ENCODE measurements around the gene CARMIL1.

CARMIL1 gene

DNA sequence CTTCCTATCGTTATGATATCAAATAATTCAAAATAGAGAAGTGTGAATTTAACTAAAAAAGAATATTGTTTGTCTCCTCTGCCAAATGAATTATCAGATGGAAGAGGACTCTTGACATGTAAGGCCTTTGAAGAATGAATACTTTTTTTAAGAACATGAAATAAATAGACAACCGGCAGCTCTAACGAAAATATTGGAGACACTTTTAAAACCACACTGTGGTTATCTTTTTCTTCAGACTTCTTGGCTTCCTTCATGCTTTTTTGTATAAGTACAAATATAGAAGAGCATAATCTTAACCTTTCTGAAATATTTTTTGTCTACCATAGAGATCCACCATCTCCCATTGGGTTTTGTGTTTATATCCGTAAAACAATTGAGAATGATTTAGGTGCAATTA, 257.6 kb downstream of the CARMIL1 start:
- DNase-seq, result no peak

DNA sequence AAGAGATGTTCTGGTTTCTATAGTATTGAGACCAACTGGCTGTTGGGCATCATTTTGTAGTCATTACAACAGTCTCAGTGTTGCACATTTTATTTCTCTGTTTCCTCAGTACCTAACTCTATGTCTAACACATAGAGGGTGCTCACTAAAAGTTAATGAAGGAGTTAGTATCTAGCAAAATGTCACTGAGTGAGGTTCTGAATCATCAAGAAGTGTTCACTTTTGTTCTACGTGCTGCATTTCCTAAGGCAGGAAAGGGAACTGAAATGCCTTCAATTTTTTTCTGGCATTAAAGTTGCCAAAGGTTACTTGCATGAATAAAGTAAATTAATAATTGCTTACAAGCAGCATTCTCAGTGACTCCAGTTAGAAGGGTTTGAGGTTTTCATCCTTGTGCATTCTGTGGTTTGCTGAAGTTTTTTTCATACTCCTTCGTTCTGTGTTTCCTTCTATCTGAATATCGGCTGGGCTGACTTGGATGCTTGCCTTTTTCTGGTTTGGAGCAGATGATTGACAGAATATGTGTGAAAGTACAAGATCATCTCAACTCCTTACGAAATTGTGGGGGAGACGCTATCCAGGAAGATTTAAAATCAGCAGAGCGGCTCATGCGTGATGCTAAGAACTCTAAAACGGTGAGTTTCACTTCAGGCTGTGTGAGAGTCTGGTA, 258.3 kb downstream of the CARMIL1 start:
- DNase-seq, result no peak

DNA sequence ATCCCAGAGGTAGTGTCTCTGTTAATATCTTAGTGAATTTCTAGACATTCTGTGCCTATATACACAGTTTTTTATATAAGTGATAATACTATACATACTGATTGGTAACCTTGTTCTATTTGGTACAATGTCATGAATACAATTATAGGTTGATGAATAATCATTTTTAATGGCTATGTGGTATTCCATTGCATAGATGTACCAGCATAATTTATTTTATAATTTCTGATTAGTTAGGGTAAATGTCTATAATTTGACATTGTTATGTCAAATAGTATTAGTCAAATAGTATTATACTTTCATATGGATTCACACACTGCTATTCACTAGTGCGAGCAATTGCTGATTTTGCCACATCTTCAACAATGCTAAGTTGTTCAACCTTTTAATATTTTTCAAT, 262.1 kb downstream of the CARMIL1 start:
- DNase-seq, result no peak

DNA sequence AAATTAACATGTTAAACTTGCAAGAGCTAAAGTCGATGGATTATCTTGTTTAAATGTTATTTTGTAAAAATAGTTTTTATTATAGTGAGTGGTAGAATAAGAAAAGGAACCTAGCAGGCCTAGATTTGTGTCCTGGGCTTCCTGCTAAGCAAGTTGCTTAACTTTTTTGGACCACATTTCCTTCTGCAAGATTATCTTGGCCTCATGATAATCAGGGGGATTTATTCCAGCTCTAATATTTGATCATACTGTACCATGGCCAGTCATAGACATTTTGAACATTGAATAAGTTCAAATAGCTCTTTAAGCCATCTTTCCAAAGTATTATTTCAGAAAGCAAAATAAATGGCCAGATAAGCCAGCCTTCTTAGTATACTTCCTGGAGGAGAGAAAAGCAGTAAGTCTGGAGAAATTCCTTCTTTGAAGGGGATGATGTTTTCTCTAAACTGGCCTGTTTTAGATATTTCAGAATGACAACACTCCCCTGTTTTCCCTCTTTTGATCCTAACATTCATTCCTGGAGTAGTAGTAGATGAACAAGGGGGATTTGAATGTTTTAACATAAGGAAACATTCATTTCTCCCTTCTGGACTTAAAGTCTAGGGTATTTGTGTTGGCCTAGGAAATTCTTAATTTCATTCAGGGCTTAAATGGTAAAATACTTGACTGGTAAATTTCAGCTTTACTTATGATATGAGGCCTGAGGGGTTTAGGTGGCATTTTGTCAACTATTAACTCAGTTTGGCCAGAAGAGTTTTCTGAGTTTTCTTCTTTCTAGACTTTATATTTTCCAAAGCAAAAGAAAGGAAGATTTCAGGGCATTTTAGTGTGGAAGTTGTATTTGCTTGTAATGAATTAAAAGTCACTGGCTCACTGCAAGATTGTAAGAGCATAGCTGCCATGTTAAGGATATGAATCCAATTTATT, 264.1 kb downstream of the CARMIL1 start:
- no peak for DNase-seq

DNA sequence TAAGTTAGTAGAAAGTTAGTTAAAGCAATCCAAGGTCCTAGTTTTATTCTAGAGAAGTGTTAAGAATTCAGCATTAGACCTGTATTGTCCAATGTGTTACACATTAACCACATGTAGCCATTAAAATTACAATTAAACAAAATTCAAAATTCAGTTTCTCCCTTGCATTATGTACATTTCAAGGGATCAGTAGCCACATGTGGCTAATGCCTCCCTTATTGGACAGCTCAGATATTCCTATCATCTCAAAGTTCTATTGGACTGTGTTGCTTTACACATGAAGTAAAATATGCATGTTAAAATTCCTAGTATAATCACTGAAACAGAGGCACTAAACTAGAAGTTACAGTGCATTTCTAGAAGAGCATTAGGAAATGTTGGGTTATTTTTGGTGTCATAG, 265.7 kb downstream of the CARMIL1 start:
- no peak for DNase-seq

DNA sequence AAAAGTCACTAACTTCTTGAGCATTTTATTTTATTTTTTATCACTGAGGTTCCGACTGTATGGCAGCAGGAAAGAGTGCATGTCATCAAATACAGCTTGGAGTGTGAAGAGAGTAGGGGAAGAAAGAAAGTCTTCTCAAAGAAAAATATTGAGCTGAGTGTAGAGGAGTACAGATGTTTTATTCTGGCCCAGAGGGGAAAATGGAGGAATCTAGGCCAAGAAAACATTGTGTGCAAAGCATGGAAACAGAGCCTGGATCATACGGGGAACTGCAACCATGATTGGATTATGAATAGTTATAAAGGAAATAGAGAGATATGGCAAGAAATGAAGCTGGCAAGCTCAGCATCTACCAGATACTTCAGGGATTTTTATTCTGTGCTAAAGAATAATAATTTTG, 268.6 kb downstream of the CARMIL1 start:
- DNase-seq, result no peak

DNA sequence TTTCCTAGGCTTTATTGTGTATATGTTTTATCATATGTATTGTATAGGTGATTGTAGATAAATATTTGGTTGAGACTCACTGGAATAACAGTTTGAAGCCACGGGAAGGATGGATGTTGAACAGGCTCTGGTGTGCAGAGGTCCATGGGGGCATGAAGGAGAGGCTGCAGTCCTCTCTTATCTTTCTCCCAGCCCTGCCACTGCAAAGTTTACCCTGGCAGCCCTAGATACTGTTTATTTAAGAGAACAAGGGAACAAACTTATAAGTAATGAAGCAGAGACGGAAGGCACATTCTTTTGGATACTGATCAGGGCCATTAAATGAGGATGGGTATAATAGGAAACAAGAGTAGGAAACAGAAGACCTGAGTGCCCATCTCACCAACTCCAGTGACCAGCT, 269.3 kb downstream of the CARMIL1 start:
- no peak for DNase-seq

DNA sequence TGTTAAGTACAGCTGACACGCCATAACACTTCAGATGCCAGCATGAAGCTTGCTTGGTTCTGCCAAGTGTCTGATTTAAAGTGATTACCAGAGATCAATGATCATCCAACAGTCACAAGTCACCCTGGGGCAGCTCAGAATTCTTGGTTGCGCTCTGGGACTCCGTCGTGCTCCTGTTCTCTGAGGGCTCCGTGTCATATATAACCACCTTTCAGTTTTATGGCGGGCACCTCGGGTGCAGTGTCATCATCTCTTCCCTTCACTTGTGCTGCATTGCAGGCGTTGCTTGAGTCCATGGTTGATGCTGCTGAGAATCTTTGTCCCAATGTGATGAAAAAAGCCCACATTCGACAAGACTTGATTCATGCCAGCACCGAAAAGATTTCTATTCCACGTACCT, 271.5 kb downstream of the CARMIL1 start:
- DNase-seq, result no peak

DNA sequence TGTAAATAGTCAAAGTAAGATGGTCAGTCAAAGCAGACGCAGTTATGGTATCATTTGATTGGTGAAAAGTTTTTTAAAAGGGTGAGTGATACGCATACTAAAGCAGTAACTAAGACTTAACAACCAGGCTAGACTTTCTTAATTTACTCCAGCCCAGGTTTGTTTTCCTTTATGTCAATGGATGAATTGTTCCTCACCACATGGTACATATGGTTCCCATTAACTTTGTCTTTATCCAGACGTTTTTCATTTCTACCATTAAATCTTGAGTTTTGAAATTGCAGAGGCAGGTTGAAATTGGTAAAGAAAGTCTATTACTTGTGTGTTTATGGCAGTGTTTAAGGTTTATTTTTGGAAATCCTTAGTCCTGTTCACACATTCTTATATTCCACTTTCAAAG, 274.3 kb downstream of the CARMIL1 start:
- DNase-seq, result no peak

DNA sequence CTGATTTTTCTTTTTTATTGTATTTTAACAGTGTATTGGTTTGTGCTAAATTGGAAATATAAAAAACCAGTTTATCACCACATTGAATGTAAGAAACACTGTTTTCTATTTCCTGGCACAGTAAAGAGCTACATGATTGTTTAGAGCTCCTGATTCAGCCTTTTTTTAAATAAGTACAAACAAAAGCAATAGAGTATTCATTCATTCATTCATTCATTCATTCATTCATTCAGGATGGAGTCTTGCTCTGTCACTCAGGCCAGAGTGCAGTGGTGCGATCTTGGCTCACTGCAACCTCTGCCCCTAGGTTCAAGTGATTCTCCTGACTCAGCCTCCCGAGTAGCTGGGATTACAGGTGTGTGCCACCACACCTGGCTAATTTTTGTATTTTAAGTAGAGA, 276.0 kb downstream of the CARMIL1 start:
- DNase-seq, result no peak

DNA sequence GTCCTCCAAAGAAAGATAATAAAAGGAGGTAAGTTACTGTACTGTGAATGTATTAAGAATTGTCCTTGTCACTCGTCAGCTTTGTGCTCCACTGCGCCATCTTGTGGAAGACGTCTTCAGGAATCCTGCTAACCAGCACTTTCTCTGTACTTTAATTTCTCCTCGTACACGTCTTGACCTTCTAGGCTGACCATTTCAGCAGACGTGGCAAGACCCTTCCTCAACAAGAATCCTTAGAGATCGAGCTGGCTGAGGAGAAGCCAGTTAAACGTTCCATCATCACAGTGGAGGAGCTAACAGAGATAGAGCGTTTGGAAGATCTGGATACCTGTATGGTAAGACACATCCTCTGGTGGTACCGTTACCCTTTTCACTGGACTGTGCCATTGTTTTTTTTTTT, 277.3 kb downstream of the CARMIL1 start:
- peak; percentile 58 for DNase-seq

DNA sequence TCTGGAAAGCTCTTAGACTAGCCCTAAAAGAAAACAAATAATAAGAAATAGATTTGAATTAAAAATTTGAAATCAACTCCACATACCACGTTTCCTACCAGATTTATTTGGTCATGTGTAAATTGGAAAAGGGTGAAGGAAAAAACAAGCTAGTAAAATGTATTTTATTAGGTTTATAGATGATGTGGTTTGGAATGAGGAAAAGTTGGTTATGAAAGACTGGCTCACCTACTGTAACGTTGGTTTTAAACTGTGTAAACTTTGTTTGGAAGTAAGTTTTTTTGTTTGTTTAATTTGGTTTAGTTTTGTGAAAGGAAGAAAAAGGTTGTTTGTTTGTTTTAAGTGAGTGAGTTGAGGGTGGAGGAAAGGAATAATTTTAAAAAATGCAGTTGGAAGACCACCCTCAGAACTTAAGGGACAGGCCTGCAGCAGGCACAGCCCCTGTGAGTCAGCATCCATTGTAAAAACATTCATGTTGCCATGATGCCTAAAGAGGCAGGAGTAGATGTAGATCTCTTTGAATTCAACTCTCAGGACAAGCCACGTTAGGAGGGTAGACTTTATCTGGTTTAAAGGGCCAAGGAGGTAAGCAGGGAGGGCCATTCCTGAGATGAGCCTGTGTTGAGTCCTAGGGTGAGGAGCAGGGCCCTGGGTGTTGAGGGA, 279.1 kb downstream of the CARMIL1 start:
- no peak for DNase-seq

DNA sequence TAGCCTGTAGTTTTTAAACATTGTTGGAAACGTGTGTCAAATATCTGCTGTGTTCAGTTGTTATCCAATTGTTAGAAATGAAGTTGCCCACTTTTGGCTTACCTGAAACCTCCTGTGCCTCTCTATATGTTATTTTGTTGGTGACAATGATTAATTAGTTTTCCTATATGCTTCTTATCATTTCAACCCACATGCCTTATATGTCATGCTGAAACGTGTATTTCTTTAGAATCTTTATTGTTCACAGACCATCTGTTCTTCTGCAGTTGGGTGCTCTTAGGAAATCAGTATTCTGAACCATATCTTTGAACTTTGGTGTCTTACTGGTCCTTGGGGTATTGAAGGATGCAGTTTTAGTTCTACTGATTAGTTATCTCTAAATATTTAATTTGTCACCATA, 281.7 kb downstream of the CARMIL1 start:
- DNase-seq, result no peak

DNA sequence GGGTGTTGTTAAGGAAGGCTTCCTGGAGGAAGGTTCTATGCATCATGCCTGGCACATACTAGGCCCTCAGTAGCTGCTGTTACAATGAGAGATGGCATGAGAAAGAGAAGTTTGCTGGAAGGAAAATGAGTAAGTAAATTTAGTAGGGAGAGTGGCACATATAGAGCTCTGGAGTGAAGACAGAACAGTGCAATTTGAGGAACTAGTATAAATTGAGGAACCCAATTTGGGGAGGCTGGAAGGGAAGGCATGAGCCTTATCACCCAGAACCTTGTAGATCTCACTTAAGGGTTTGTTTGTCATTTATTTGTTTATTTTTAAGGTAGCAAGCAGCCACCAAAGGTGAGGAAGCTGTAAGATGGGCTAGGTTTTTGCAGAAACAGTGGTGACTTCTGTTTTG, 285.8 kb downstream of the CARMIL1 start:
- DNase-seq, result no peak

DNA sequence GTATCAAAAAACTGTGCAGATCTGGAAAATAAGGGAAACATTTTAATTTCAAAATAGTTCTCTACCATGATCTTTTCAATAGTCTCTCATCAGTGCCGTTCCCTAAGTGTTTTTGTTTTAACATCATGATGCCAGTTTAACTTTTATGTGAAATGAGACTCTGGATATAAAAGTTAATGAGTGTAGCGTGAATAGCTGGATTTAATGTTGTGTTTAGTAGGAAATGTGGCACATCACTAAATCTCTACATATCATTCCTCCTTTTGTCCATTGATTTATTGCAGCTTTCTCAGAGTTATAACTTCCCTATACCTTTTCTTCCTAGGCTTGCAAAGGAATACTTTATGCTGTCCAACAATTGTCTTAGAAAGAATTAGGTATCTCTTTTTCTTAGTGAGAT, 291.4 kb downstream of the CARMIL1 start:
- no peak for DNase-seq

DNA sequence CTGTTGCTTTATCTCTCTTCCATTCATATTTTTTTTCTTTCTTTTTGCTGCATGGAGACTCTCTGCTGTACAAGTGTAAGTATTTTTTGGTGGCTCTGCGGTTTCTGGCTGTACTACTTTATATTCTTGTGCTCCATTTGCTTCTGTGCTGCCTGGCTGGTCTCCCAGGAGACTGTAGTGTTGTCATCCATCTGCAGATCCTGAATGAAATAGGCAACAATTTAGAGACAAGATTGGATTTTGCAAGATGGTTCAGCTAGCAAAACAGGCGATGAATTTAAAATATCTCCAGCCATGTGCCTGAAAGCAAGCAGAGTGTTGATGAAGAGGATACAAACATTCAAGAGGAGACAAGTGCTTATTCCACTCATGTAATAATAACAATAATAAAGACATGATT, 297.7 kb downstream of the CARMIL1 start:
- peak; percentile 7 for DNase-seq

DNA sequence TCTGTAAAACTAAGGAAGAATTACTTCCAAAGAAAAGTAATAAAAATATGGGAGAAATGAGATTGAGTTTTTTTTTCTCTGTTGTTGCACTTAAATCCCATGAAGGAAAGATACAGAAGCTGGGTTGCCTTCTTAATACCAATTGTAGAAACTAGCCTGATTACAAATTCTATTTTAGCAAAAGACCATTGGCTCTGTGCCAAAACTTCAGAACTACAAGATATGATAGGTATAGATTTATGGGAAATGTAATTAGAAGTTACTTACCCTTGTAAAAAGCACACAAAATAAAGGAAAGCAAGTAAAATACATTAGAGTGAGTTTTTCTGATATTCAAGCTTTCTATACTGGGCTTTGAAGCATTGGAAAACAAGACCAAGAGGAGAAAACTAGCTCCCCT, 299.4 kb downstream of the CARMIL1 start:
- DNase-seq, result no peak

DNA sequence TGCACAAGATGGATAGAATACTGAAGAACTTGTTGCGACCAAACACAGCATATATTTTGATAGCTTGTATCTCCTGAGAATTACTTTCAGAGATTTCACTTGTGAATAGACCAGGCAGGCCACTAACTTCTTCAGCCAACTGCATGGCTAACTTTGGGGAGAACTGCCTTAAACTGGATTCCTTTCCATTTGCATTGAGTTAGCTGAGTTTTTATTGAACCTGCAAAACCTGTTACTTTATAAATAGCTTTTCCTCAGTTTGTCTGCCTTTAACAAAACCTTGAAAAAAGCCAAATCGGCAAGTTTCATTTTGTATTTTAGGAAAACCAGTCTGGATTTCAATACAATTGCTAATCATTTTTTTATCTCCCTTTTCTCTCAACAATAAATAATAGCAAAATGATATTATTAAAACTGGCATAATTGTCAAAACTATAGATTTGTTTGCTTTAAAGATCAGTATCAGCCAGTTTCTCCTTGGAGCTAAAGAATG, 300.3 kb downstream of the CARMIL1 start:
- DNase-seq, result no peak

DNA sequence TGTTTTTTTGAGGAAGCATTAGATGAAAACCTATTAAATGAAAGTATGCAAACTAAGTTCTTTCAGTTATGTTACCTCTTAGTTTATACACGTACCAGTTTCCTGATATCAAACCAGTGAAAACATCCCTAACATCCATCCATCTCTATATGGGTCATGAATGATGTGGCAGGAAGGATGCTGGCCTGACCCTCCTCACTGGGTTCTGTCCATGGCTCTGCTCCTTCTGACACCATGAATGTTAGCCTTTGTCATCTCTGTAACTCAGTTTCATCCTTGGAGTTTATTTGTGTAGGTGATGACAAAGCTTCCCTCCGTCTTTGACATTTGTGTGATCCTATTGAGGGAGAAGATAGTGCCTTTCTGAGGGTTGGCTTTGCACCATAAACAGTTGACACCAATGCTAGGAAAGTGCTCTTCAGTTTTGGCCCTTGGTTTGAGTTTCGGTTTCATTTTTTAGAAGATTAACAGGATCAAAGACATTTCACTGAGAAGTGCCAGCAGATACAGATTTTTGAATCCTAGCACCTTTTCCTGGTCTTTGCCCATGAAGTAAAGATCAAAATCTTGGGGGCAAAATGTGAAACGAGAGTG, 300.8 kb downstream of the CARMIL1 start:
- DNase-seq, result no peak

DNA sequence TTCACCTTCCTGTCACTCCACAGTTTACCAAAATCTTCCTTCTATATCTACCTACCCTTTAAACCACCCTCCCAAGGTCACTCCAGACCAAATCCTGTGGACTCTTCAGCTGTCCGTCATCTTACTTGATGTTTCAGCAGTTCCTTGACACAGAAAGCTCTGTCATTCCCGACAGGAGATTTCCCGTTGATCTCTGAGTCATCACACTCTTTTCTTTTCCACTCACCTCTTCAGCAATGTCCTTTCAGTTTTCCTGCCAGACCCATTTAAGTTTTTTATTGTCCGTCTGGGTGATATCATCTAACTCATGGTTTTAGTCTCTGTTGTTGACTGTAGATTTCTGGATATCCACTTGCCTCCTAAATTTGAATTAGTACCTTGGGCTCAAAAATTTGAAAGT, 302.9 kb downstream of the CARMIL1 start:
- DNase-seq, result no peak

DNA sequence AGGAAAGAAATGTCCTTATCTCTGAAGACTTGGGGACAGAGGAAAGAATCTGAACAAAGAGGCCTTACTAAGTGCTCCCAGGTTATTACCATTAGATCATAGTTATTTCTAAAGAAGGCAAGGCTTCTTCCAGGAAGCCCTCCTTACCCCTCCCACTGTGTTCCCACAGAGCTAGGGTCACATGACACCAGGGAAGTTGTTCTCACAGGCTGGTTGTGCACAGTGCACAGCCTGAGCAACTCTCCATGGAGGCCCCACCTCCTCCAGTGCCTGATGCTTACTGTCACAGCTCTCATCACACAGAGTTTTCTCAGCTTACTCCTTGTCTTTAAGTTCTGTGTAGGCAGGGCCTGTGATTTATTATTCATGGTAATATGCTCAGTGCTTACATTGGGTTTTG, 303.9 kb downstream of the CARMIL1 start:
- DNase-seq, result no peak

DNA sequence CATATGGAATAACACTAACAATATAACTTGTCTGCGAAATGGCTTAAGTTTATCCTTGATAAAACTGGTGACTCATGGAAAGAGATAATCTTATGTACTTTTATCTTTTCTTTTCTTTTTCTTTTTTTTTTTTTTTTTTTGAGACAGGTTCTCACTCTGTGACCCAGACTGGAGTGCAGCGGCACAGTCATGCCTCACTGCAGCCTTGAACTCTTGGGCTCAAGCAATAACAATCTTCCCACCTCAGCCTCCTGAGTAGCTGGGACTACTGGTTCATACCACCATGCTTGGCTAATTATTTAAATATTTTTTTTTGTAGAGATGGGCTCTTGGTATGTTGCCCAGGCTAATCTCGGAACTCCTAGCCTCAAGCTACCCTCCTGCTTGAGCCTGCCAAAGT, 304.7 kb downstream of the CARMIL1 start:
- DNase-seq, result no peak

DNA sequence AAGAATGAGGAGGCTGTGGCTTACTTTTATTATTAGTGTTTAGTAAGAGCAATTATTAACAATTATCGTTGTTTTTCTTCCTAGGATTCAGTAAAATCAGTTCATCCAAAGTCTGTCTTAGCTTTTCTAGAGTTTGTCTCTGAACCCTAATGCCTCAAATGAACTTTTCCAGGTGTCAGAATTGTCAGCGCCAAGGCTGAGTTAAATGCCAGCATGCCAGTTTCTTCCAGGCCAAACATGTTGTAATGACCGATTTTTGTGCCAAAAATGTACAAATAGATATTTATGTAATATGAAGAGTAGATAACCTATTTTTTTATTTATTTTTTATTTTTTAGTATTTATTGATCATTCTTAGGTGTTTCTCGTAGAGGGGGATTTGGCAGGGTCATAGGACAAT, 306.1 kb downstream of the CARMIL1 start:
- DNase-seq, result no peak
